GM21825 (cell line): ENCODE data around the gene TEX38.
A peak's percentile ranks its signal among the peaks of the same experiment; 100 is the strongest.
"Not testable (repeated sequence)": the region's sequence is repeated elsewhere in the genome, so short reads cannot be mapped to it uniquely, and the experiment has no call there.

Source experiments
- ATAC-seq: cut with Tn5 transposase; IDR thresholded peaks from one replicate; pipeline ENCODE4 v1.9.1; 2021; ENCODE audit warnings: mild to moderate bottlenecking, moderate library complexity; ENCODE audit not compliant: unreplicated experiment

The TEX38 gene

GRCh38 chr1:46687093-46687659 lies 15.5 kb downstream of the TEX38 start:
- ATAC-seq = no peak

DNA sequence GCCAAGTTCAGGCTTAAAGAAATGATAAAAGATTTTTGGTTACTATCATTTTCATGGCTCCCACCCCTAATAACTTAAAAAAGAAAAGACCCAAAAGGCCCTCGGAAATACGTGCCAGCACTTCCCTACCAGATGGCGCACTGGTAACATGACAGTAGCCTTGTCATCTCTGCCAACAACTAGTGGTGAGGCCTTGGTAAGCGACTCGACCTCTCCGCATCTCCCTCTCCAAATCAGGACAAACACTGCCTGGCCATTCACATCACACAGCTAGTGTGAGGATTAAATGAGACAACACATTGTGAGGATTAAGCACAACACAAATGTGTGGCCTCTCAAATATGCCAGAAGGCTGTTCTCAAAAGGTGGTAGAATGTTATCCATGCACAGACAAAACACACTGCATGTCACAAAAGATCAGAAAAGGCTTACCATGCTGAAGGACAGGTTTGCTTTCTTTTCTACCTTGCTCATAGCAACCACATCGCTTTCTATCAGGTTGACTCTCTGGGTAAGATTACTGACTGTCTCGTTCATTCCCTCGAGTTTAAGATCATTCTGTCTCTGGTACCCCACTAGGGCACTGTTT lies 16.4 kb downstream of the TEX38 start:
- no peak for ATAC-seq

GRCh38 chr1:46689356-46689755 lies 17.7 kb downstream of the TEX38 start:
- ATAC-seq = no peak

GRCh38 chr1:46689897-46690296 lies 18.2 kb downstream of the TEX38 start:
- ATAC-seq = no peak

- ATAC-seq = no peak
Measured at GRCh38 chr1:46690931-46691421, 19.3 kb downstream of the TEX38 start.

DNA sequence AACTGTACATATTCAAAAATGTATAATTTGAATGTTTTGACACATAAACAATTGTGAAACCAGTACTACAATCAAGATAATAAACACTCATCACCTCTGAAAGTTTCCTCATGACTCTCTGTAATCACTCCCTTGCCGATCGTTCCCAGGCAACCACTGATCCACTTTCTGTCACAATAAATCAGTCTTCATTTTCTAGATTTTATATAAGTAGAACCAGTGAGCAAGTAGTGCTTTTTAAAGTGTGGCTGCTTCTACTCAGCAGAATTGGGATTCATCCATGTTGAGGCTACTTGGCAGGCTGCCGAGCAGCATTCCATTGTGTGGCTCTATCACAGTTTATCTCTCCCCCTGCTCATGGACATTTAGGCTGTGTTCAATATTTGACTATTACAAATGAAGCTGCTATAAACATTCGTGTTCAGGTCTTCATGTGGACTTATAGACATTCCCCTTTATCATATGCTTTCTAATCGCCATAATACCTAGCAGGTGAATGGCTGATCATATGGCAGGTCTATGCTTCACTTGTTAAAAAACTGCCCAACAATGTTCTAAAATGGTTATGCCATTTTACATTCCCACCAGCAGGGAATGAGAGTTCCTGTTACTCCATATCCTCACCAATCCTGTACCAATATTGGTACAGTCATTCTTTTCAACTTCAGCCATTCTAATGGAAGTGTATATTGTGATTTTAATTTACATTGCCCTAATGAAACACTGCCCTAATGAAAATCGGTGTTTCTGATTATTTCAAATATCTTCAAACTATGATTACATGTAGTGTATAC lies 20.5 kb downstream of the TEX38 start:
- ATAC-seq = no peak

- ATAC-seq = no peak
Measured at GRCh38 chr1:46692811-46693770, 21.4 kb downstream of the TEX38 start.

DNA sequence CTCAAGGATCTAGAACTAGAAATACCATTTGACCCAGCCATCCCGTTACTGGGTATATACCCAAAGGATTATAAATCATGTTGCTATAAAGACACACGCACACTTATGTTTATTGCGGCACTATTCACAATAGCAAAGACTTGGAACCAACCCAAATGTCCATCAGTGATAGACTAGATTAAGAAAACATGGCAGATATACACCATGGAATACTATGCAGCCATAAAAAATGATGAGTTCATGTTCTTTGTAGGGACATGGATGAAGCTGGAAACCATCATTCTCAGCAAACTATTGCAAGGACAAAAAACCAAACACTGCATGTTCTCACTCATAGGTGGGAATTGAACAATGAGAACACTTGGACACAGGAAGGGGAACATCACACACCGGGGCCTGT lies 23.0 kb downstream of the TEX38 start:
- not testable (repeated sequence) for ATAC-seq

- ATAC-seq = no peak
Measured at GRCh38 chr1:46697053-46697452, 25.4 kb downstream of the TEX38 start.

- ATAC-seq = no peak
Measured at GRCh38 chr1:46699666-46700065, 28.0 kb downstream of the TEX38 start.

DNA sequence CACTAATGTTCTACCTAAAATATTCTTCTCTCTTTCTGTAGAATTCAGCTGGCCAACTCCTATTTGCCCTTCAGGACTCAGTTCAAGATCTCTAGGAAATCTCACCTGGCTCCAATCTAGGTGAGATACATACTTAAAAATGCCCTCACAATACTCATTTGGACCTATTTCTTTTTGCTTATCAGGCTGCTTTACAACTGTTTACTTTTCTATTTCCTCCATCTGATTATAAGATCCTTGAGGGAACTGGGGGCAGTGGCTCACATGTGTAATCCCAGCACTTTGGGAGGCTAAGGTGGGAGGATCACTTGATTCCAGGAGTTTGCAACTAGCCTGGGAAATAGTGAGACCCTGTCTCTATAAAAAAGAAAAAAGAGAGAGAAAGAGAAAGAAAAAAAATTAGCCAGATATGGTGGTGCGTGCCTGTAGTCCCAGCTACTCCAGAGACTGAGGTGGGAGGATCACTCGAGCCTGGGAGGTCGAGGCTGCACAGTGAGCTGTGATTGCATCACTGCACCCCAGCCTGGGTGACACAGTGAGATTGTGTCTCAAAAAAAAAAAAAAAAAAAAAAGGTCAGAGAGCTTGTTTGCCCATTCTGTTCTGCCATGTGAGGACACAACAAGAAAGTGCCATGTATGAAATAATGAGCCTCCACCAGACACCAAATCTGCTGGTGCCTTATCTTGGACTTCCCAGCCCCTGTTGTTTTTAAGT lies 32.4 kb downstream of the TEX38 start:
- no peak for ATAC-seq

GRCh38 chr1:46705408-46705807 lies 33.8 kb downstream of the TEX38 start:
- ATAC-seq = no peak

GRCh38 chr1:46708121-46708520 lies 36.5 kb downstream of the TEX38 start:
- no peak for ATAC-seq

- no peak for ATAC-seq
Measured at GRCh38 chr1:46714976-46715375, 43.3 kb downstream of the TEX38 start.

DNA sequence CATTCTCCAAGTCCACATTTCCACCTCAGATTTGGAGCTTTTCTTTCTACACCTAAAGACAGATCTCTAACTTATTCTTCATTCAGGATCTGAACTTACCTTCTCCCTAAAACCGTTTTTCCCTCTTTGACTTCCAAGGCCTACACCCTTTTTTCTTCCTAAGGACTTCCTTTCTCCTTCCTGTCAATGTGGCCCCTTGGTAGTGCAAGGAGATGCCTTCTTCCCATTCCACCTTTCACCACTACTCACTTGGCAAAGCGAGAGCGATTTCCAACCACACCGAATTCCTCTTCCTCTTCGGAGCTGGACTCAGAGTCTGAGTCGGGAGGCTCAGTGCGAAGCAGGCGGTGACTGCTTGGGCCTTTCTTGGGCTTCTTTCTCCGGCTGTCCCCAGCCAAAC lies 46.0 kb downstream of the TEX38 start:
- ATAC-seq = no peak

DNA sequence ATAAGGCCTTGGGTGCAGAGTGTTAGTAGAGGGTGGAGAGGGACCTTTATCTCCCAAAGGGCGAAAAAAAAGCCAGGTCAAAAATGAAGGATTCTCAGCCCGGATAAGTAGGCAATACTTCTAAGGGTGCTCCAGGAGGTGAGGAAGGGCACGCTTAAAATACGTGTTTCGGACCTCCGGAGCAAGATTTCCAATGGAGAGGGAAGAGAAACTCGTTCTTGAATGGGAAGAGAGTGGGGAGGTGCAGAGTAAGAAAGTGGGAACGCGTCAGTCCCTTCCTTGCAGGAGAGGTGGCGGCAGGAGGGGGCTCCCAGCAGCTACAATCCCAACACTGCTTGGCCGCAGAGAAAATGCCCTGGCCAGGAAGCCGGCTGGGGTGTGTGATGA lies 46.7 kb downstream of the TEX38 start:
- ATAC-seq = no peak

- peak; percentile 96 for ATAC-seq
Measured at GRCh38 chr1:46718727-46719622, 47.3 kb downstream of the TEX38 start, which contains the start of gene EFCAB14. TSS of gene EFCAB14 (minus strand) at chr1:46719114. CDS start at chr1:46718087, 1,027 bp downstream.

DNA sequence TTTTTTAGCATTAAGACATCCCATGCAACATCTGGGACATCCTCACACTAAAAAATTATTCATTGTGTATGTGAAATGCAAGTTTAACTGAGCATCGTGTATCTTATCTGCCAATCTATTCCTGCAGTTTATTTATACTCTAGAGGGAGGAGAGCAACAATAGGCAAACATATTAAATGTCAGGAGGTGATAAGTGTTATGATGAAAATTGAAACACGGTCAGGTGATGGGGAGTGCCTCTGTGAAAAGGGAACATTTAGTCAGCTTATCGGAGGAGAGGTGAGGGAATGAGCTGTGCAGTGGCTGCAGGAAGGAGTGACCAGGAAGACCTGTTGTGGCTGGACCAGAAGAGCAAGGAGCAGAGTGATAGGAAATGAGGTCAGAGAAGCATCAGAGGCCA lies 48.0 kb downstream of the TEX38 start:
- ATAC-seq = no peak

DNA sequence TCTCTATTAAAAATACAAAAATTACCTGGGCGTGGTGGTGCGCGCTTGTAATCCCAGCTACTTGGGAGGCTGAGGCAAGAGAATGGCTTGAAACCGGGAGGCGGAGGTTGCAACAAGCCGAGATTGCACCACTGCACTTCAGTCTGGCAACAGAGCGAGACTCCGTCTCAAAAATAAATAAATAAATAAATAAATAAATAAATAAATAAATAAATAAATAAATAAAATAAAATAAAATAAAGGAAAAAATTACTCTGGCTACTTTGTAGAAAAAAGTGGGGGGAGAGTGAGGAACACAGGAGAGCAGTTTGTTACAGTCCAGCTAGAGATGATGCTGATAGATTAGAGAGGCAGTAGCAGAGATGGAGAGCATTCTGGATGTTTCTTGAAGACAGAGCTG lies 48.7 kb downstream of the TEX38 start:
- not testable (repeated sequence) for ATAC-seq
